Adrenal gland (tissue), 12 donors: ENCODE measurements around the gene MOB3B. TPM values are rescaled to one million over a fixed set of nuclear protein-coding genes. Genes with fewer than 3 reads are reported as not detected.

Source experiments
- DNase-seq, 7 donors: peaks; one replicate each; pipeline ENCODE4 v3.0.0-alpha.2; 2019 to 2020
- H3K27ac ChIP-seq, 5 donors: fragments of 200-600 bp; sonication (generic) in 4 of 5; 1 replicate in 3 of 5; 2 replicates in 2 of 5; pipeline versions ENCODE4 v1.5.1 to v1.8.0; 2016 to 2020; ENCODE audit warnings: mild to moderate bottlenecking in 1 of 5
- H3K27me3 ChIP-seq: fragments of 200-600 bp; 2 replicates; pipeline ENCODE4 v1.8.0; 2021
- H3K36me3 ChIP-seq, 2 donors: fragments of 200-600 bp; replicated peaks in 1 of 2; 1 replicate in 1 of 2; 2 replicates in 1 of 2; pipeline versions ENCODE4 v1.5.1 to v1.8.0; 2018 to 2022
- H3K4me1 ChIP-seq, 2 donors: fragments of 200-600 bp; replicated peaks in 1 of 2; 1 replicate in 1 of 2; 2 replicates in 1 of 2; pipeline versions ENCODE4 v1.5.1 to v1.8.0; 2018 to 2021
- H3K4me3 ChIP-seq, 4 donors: fragments of 200-600 bp; sonication (generic) in 3 of 4; one replicate each; pipeline ENCODE4 v1.5.1; 2016 to 2018
- H3K9me3 ChIP-seq, 3 donors: fragments of 200-600 bp; sonication (generic) in 1 of 3; replicated peaks in 1 of 3; 1 replicate in 2 of 3; 2 replicates in 1 of 3; pipeline versions ENCODE4 v1.5.1 to v1.8.0; 2016 to 2021
- CTCF ChIP-seq, 6 experiments: fragments of 450-650 bp in 4 of 6; fragments of 200-600 bp in 2 of 6; sonication (generic) in 1 of 6; IDR thresholded peaks; 1 replicate in 5 of 6; 2 replicates in 1 of 6; pipeline versions ENCODE4 v1.5.1 to v1.8.0; 2016 to 2021; ENCODE audit warnings: antibody characterized with exemption in 6 of 6, mild to moderate bottlenecking in 2 of 6, moderate library complexity in 1 of 6
- POLR2A ChIP-seq, 2 donors: fragments of 450-650 bp; IDR thresholded peaks; one replicate each; pipeline ENCODE4 v1.6.1; 2017; ENCODE audit warnings: antibody characterized with exemption in 2 of 2, mild to moderate bottlenecking in 2 of 2, moderate library complexity in 1 of 2
- WGBS, 4 donors: extraction: QIAGEN DNeasy Blood & Tissue Kit in 2 of 4; methylation state at CpG; one replicate each; pipeline versions ENCODE4 v1.1.5 to v1.1.7; 2013 to 2017; 5-methylcytosine and 5-hydroxymethylcytosine counted together
- intact Hi-C, 2 donors: fragments of 100-400 bp; cut with DNase I; formaldehyde crosslinking; loops; one replicate each; pipeline versions ENCODE4 v1.14.1 to v1.15.0; 2022 to 2023
- polyA plus RNA-seq, 3 donors: library from polyadenylated mRNA; stranded (reverse); fragments of 200-250 nt in 2 of 3; fragments of 350-450 nt in 1 of 3; fragmentation: Illumina TruSeq in 1 of 3; extraction: RNeasy Lipid Tissue Mini Kit (QIAGEN cat#74804) in 1 of 3; gene quantifications; one replicate each; pipeline ENCODE4 v1.2.3, GENCODE V29; 2013 to 2014
- total RNA-seq, 9 donors: library from RNA; depleted of rRNA in 4 of 9; stranded (reverse); fragments of >200 nt in 4 of 9; fragments of 120-200 nt in 1 of 9; fragmentation: NEBNext Ultra II Directional in 1 of 9; extraction: Animal tissue kit (Norgen Biotek cat#: 25700) in 1 of 9; gene quantifications; one replicate each; pipeline versions ENCODE4 v1.1.0 to v1.2.4, GENCODE V29; 2013 to 2023
- donor health status: healthy with polysubstance abuse.
- donor health status: Bipolar disorder and iron deficiency.
- donor health status: DM: yes; HTN: yes; CAD: no.
- donor health status: DM: no; HTN: no; CAD: no.
- donor health status: DM: no; HTN: no; CAD: no.
- donor health status: DM: yes; HTN: yes; CAD: no.

Gene MOB3B
- total and polyA plus RNA-seq, 12 donors, result 1.3 to 9.0 (median 3.4) TPM

GRCh38 chr9:27331393-27331792, 198.2 kb downstream of the MOB3B start:
- TF ChIP-seq POLR2A (IDR thresholded peaks at IDR 0.05) (no peak), CTCF (IDR thresholded peaks at IDR 0.05) (no peak)
- intact Hi-C loops, result loop anchor here in 1 of 2 donors (5.0 kb wide), 2 partner anchors 201 to 216 kb away; no protein-coding TSS in a partner anchor
- H3K36me3 ChIP-seq, result no peaks in the 10 kb centered on the region
- peaks cover 0 to 5% of the 10 kb centered on the region in 2 donors for H3K4me1 ChIP-seq
- H3K4me3 ChIP-seq, result no peak overlapping the region
- no peaks in the 10 kb centered on the region for H3K9me3 ChIP-seq
- no peak overlapping the region for H3K27ac ChIP-seq
- DNase-seq, result no peak
- 48 to 87% (median 76%) methylated on average over 4 of the region's 4 CpGs for WGBS, 4 donors
- H3K27me3 ChIP-seq, result no peaks in the 10 kb centered on the region

- H3K36me3 ChIP-seq, result no peaks in the 10 kb centered on the region
- 82 to 86% (median 84%) methylated on average over 9 of the region's 9 CpGs for WGBS, 4 donors
- no peaks in the 10 kb centered on the region for H3K27me3 ChIP-seq
- no peak overlapping the region for H3K4me3 ChIP-seq
- no peaks in the 10 kb centered on the region for H3K9me3 ChIP-seq
- DNase-seq, result no peak
- no peak overlapping the region for H3K27ac ChIP-seq
- peaks cover 0 to 5% of the 10 kb centered on the region in 2 donors for H3K4me1 ChIP-seq
- intact Hi-C loops, result no loop called here
- TF ChIP-seq CTCF (IDR thresholded peaks at IDR 0.05) (no peak), POLR2A (IDR thresholded peaks at IDR 0.05) (no peak)
Measured at GRCh38 chr9:27329291-27329690, 200.3 kb downstream of the MOB3B start.

GRCh38 chr9:27328483-27328882, 201.1 kb downstream of the MOB3B start:
- Histone ChIP-seq H3K4me3 (no peak overlapping the region), H3K27ac (no peak overlapping the region), H3K36me3 (no peaks in the 10 kb centered on the region), H3K27me3 (no peaks in the 10 kb centered on the region), H3K9me3 (no peaks in the 10 kb centered on the region), H3K4me1 (peaks cover 0 to 4% of the 10 kb centered on the region in 2 donors)
- TF ChIP-seq POLR2A (IDR thresholded peaks at IDR 0.05), result no peak
- no peak for TF ChIP-seq CTCF (IDR thresholded peaks at IDR 0.05)
- no peak for DNase-seq
- intact Hi-C loops, result no loop called here
- 72 to 84% (median 80%) methylated on average over 3 of the region's 3 CpGs for WGBS, 4 donors

GRCh38 chr9:27311184-27311583, 218.4 kb downstream of the MOB3B start:
- no peak for DNase-seq
- Histone ChIP-seq H3K4me1 (no peaks in the 10 kb centered on the region), H3K27me3 (no peaks in the 10 kb centered on the region), H3K27ac (no peak overlapping the region), H3K9me3 (no peaks in the 10 kb centered on the region), H3K36me3 (no peaks in the 10 kb centered on the region), H3K4me3 (no peak overlapping the region)
- intact Hi-C loops, result no loop called here
- TF ChIP-seq CTCF (IDR thresholded peaks at IDR 0.05) (no peak), POLR2A (IDR thresholded peaks at IDR 0.05) (no peak)
- WGBS, 4 donors, result 90 to 98% (median 96%) methylated on average over 2 of the region's 2 CpGs
